Mucosa of descending colon (tissue), 3 donors: ENCODE results near the gene GYS2. TPM values are rescaled to one million over a fixed set of nuclear protein-coding genes. Genes with fewer than 3 reads are reported as not detected.

Source experiments
- ATAC-seq: fragments of 200-7000 bp; cut with Tn5 transposase; one replicate; pipeline ENCODE4 v1.9.1; 2020; ENCODE audit warnings: mild to moderate bottlenecking, moderate library complexity
- DNase-seq, 3 donors: peaks; one replicate each; pipeline ENCODE4 v3.0.0-alpha.2; 2020
- H3K36me3 ChIP-seq: fragments of 200-600 bp; one replicate; pipeline ENCODE4 v1.8.0; 2021; ENCODE audit warnings: low read depth, mild to moderate bottlenecking
- H3K4me1 ChIP-seq: fragments of 200-600 bp; one replicate; pipeline ENCODE4 v1.8.0; 2021; ENCODE audit warnings: low read depth, mild to moderate bottlenecking
- H3K4me3 ChIP-seq: fragments of 200-600 bp; one replicate; pipeline ENCODE4 v1.8.0; 2021; ENCODE audit warnings: mild to moderate bottlenecking
- H3K9me3 ChIP-seq: fragments of 200-600 bp; one replicate; pipeline ENCODE4 v1.8.0; 2021; ENCODE audit warnings: mild to moderate bottlenecking
- CTCF ChIP-seq: fragments of 200-600 bp; IDR thresholded peaks from one replicate; pipeline ENCODE4 v1.8.0; 2022; ENCODE audit warnings: antibody characterized with exemption, mild to moderate bottlenecking
- intact Hi-C, 2 donors: fragments of 100-400 bp; cut with DNase I in 1 of 2; cut with micrococcal nuclease in 1 of 2; formaldehyde crosslinking; loops; one replicate each; pipeline versions ENCODE4 v1.11.0 to v1.11.1; 2022; cut with DNase I, micrococcal nuclease
- total RNA-seq, 3 donors: library from RNA; stranded (reverse); fragmentation: NEBNext Ultra II Directional in 2 of 3; extraction: Animal tissue kit (Norgen Biotek cat#: 25700) in 2 of 3; gene quantifications; one replicate each; pipeline versions ENCODE4 v1.2.1 to v1.2.4, GENCODE V29; 2021 to 2023
- donor health status: DM: no; HTN: no; CAD: no; lungs with moderate emphysema.
- donor health status: DM: no; HTN: no; CAD: no.
- donor health status: DM: no; HTN: yes; CAD: no.

GYS2 gene
- total RNA-seq, 3 donors from 2014 or later = not detected

- intact Hi-C loops = no loop called here
- Histone ChIP-seq H3K36me3 (no peaks in the 10 kb centered on the region), H3K4me1 (no peaks in the 10 kb centered on the region), H3K9me3 (no peaks in the 10 kb centered on the region), H3K4me3 (no peak overlapping the region)
- DNase-seq = no peak
- ATAC-seq = no peak
- no peak for TF ChIP-seq CTCF
Observed at GRCh38 chr12:21541773-21542172, 62.9 kb downstream of the GYS2 start.

- no peak for ATAC-seq
- intact Hi-C loops = no loop called here
- Histone ChIP-seq H3K9me3 (no peaks in the 10 kb centered on the region), H3K4me3 (no peak overlapping the region), H3K4me1 (no peaks in the 10 kb centered on the region), H3K36me3 (no peaks in the 10 kb centered on the region)
- TF ChIP-seq CTCF = no peak
- no peak for DNase-seq
Observed at GRCh38 chr12:21539797-21540196, 64.8 kb downstream of the GYS2 start.

GRCh38 chr12:21538061-21538653 is 66.5 kb downstream of the GYS2 start:
- intact Hi-C loops = no loop called here

GRCh38 chr12:21529456-21529855 is 75.2 kb downstream of the GYS2 start:
- H3K9me3 ChIP-seq = no peaks in the 10 kb centered on the region
- no peak for TF ChIP-seq CTCF
- ATAC-seq = no peak
- peaks cover 13% of the 10 kb centered on the region for H3K4me1 ChIP-seq
- DNase-seq = no peak
- intact Hi-C loops = no loop called here
- H3K4me3 ChIP-seq = no peak overlapping the region
- H3K36me3 ChIP-seq = no peaks in the 10 kb centered on the region

More at GRCh38 chr12:21538061-21538653, 66.5 kb downstream of the GYS2 start:
- DNase-seq (no peak), ATAC-seq (no peak)
- H3K9me3 ChIP-seq = no peaks in the 10 kb centered on the region
- H3K36me3 ChIP-seq = no peaks in the 10 kb centered on the region
- H3K4me3 ChIP-seq = no peak overlapping the region
- no peaks in the 10 kb centered on the region for H3K4me1 ChIP-seq
- no peak for TF ChIP-seq CTCF

- ATAC-seq (no peak), DNase-seq (no peak)
- H3K36me3 ChIP-seq = no peaks in the 10 kb centered on the region
- H3K4me1 ChIP-seq = peaks cover 13% of the 10 kb centered on the region
- H3K9me3 ChIP-seq = no peaks in the 10 kb centered on the region
- intact Hi-C loops = no loop called here
- no peak overlapping the region for H3K4me3 ChIP-seq
- no peak for TF ChIP-seq CTCF
Observed at GRCh38 chr12:21528953-21529352, 75.7 kb downstream of the GYS2 start.
